Ovary (tissue), 9 donors: ENCODE results near the gene TMPRSS4. TPM values are rescaled to one million over a fixed set of nuclear protein-coding genes. Genes with fewer than 3 reads are reported as not detected.

Experiments
- DNase-seq, 5 donors: peaks; one replicate each; pipeline ENCODE4 v3.0.0-alpha.2; 2019 to 2020
- H3K27ac ChIP-seq, 2 donors: fragments of 200-600 bp; one replicate each; pipeline versions ENCODE4 v1.5.1 to v1.8.0; 2019 to 2022
- H3K27me3 ChIP-seq: fragments of 200-600 bp; one replicate; pipeline ENCODE4 v1.8.0; 2022
- H3K36me3 ChIP-seq: fragments of 200-600 bp; sonication (generic); one replicate; pipeline ENCODE4 v1.5.1; 2019
- H3K4me1 ChIP-seq: one replicate; pipeline ENCODE4 v1.8.1; 2013; ENCODE audit warnings: mild to moderate bottlenecking, moderate library complexity; ENCODE audit not compliant: insufficient read depth
- H3K4me3 ChIP-seq: fragments of 200-600 bp; sonication (generic); one replicate; pipeline ENCODE4 v1.5.1; 2017
- H3K9me3 ChIP-seq, 2 donors: fragments of 200-600 bp in 1 of 2; sonication (generic) in 1 of 2; one replicate each; pipeline versions ENCODE4 v1.5.1 to v1.8.1; 2013 to 2019; ENCODE audit warnings: mild to moderate bottlenecking in 1 of 2, moderate library complexity in 1 of 2
- CTCF ChIP-seq, 3 donors: fragments of 450-650 bp in 2 of 3; fragments of 200-600 bp in 1 of 3; IDR thresholded peaks; one replicate each; pipeline versions ENCODE4 v1.5.1 to v1.8.0; 2016 to 2022; ENCODE audit warnings: antibody characterized with exemption in 3 of 3, mild to moderate bottlenecking in 1 of 3
- EP300 ChIP-seq: sonication (generic); formaldehyde crosslinking; IDR thresholded peaks from one replicate; pipeline ENCODE4 v1.6.1; 2017; ENCODE audit warnings: antibody characterized with exemption
- POLR2A ChIP-seq: fragments of 450-650 bp; IDR thresholded peaks from one replicate; pipeline ENCODE4 v1.6.1; 2017; ENCODE audit warnings: antibody characterized with exemption, mild to moderate bottlenecking, moderate library complexity
- WGBS, 3 donors: extraction: QIAGEN DNeasy Blood & Tissue Kit in 1 of 3; methylation state at CpG; one replicate each; pipeline versions ENCODE4 v1.1.5 to v1.1.7; 2013 to 2017; 5-methylcytosine and 5-hydroxymethylcytosine counted together
- intact Hi-C, 4 donors: fragments of 100-400 bp; cut with DNase I; formaldehyde crosslinking; loops; one replicate each; pipeline versions ENCODE4 v1.11.0 to v1.15.1; 2022 to 2023
- polyA plus RNA-seq, 2 donors: library from polyadenylated mRNA; stranded (reverse); fragments of 200-250 nt in 1 of 2; fragments of 350-450 nt in 1 of 2; fragmentation: Illumina TruSeq in 1 of 2; extraction: RNeasy Lipid Tissue Mini Kit (QIAGEN cat#74804) in 1 of 2; gene quantifications; one replicate each; pipeline ENCODE4 v1.2.3, GENCODE V29; 2013 to 2014
- total RNA-seq, 7 donors: library from RNA; depleted of rRNA in 2 of 7; stranded (reverse); fragments of >200 nt in 2 of 7; fragmentation: NEBNext Ultra II Directional in 3 of 7; extraction: Animal tissue kit (Norgen Biotek cat#: 25700) in 3 of 7; gene quantifications; one replicate each; pipeline versions ENCODE4 v1.1.0 to v1.2.4, GENCODE V29; 2016 to 2023
- donor health status: DM: no; HTN: no; CAD: no; lungs with moderate emphysema.
- donor health status: DM: no; HTN: no; CAD: no.
- donor health status: Bipolar disorder and iron deficiency.
- donor health status: DM: yes; HTN: yes; CAD: no.
- donor health status: DM: no; HTN: no; CAD: no.
- donor health status: DM: yes; HTN: yes; CAD: no.

TMPRSS4 gene
- total and polyA plus RNA-seq, 9 donors, result 0.20 to 2.3 (median 0.85) TPM; not detected in 5

- DNase-seq, result no peak
- intact Hi-C loops, result no loop called here
- H3K9me3 ChIP-seq, result no peaks in the 10 kb centered on the region
- H3K27ac ChIP-seq, result no peak overlapping the region
- 90 to 94% (median 92%) methylated on average over 8 of the region's 8 CpGs for WGBS, 3 donors
- no peaks in the 10 kb centered on the region for H3K27me3 ChIP-seq
- TF ChIP-seq CTCF (IDR thresholded peaks at IDR 0.05) (no peak), EP300 (no peak), POLR2A (no peak)
- no peaks in the 10 kb centered on the region for H3K4me1 ChIP-seq
- no peak overlapping the region for H3K4me3 ChIP-seq
- H3K36me3 ChIP-seq, result no peaks in the 10 kb centered on the region
Observed at GRCh38 chr11:118168316-118168715, 91.4 kb downstream of the TMPRSS4 start.

- no peak for DNase-seq
- 79 to 90% (median 88%) methylated on average over 3 of the region's 3 CpGs for WGBS, 3 donors
- H3K9me3 ChIP-seq, result no peaks in the 10 kb centered on the region
- no peak overlapping the region for H3K4me3 ChIP-seq
- H3K27ac ChIP-seq, result no peak overlapping the region
- TF ChIP-seq EP300 (no peak), POLR2A (no peak), CTCF (IDR thresholded peaks at IDR 0.05) (no peak)
- intact Hi-C loops, result no loop called here
- H3K4me1 ChIP-seq, result no peaks in the 10 kb centered on the region
- H3K36me3 ChIP-seq, result no peaks in the 10 kb centered on the region
- no peaks in the 10 kb centered on the region for H3K27me3 ChIP-seq
Observed at GRCh38 chr11:118168751-118169150, 91.9 kb downstream of the TMPRSS4 start.

DNA sequence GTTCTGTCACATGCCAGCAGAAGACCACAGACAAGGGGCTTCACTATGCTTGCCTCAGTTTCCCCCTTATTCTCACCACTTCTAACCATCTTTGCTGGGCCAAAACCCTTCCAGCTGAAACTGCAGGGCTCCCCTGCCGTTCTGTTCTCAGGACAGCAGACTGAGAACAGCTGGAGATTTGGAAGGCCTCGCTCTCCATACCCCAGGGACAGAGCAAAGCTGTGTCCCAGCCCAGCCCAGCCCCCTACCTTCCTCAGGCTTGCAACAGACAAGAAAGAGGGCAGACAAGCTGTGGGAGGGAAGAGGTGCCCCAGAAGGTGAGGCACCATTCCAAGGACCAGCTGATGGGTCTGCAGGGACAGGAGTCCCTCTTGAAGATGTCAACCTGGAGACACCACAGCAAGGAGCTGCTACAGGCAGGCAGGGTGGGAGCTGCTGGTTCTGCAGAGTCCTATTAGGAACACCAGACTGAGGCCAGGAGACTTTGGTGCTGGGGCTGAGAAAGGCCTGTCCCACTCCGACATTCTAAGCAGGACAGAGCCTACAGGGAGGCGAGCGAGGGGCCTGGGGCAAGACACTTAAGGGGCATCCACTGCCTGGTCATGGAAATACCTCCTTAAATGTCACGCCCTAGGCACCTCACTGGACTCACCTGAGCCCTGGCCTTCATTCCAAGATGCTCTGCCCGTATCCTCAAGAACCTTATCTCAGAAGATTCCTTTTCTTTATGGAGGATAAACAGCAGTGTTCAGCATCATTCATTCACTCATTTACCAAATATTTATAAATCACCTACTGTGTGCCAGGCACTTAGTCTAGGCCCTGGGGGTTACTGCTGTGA is 92.6 kb downstream of the TMPRSS4 start:
- Histone ChIP-seq H3K4me3 (no peak overlapping the region), H3K27me3 (no peaks in the 10 kb centered on the region), H3K4me1 (no peaks in the 10 kb centered on the region), H3K9me3 (no peaks in the 10 kb centered on the region), H3K27ac (no peak overlapping the region), H3K36me3 (no peaks in the 10 kb centered on the region)
- no peak for TF ChIP-seq EP300
- TF ChIP-seq CTCF (IDR thresholded peaks at IDR 0.05), result no peak
- DNase-seq, result no peak
- intact Hi-C loops, result no loop called here
- 67 to 78% (median 71%) methylated on average over 7 of the region's 7 CpGs for WGBS, 3 donors

- intact Hi-C loops, result no loop called here
- DNase-seq, result no peak
- no peaks in the 10 kb centered on the region for H3K27me3 ChIP-seq
- H3K9me3 ChIP-seq, result no peaks in the 10 kb centered on the region
- TF ChIP-seq CTCF (IDR thresholded peaks at IDR 0.05), result no peak
- no peak for TF ChIP-seq POLR2A
- no peak for TF ChIP-seq EP300
- no peak overlapping the region for H3K27ac ChIP-seq
- H3K36me3 ChIP-seq, result no peaks in the 10 kb centered on the region
- no peak overlapping the region for H3K4me3 ChIP-seq
- WGBS, 3 donors, result 84 to 86% (median 85%) methylated on average over 9 of the region's 9 CpGs
- no peaks in the 10 kb centered on the region for H3K4me1 ChIP-seq
Observed at GRCh38 chr11:118170231-118170630, 93.4 kb downstream of the TMPRSS4 start.
